ENCODE measurements around the gene PCBP3. TPM values are rescaled to one million over a fixed set of nuclear protein-coding genes. Genes with fewer than 3 reads are reported as not detected.

PCBP3 gene
- total RNA-seq, 4 donors from 2014 or later = 0.77 to 8.6 (median 3.2) TPM; not detected in 1

GRCh38 chr21:45764792-45765191 is 121.3 kb downstream of the PCBP3 start:
- Histone ChIP-seq H3K4me1 (no peaks in the 10 kb centered on the region), H3K36me3 (no peaks in the 10 kb centered on the region), H3K27ac (no peak overlapping the region), H3K27me3 (no peaks in the 10 kb centered on the region), H3K4me3 (no peak overlapping the region), H3K9me3 (no peaks in the 10 kb centered on the region)
- DNase-seq = no peak
- TF ChIP-seq CTCF (IDR thresholded peaks at IDR 0.05) (no peak), POLR2A (IDR thresholded peaks at IDR 0.05) (no peak)
- intact Hi-C loops (cut with DNase I; ENCODE audit: low total_unique reads) = no loop called here

- H3K27me3 ChIP-seq = no peaks in the 10 kb centered on the region
- H3K4me3 ChIP-seq = no peak overlapping the region
- no peak for DNase-seq
- no peaks in the 10 kb centered on the region for H3K9me3 ChIP-seq
- no peak overlapping the region for H3K27ac ChIP-seq
- no peaks in the 10 kb centered on the region for H3K4me1 ChIP-seq
- TF ChIP-seq CTCF (IDR thresholded peaks at IDR 0.05) (no peak), POLR2A (IDR thresholded peaks at IDR 0.05) (no peak)
- no peaks in the 10 kb centered on the region for H3K36me3 ChIP-seq
- intact Hi-C loops (cut with DNase I; ENCODE audit: low total_unique reads) = no loop called here
Measured at GRCh38 chr21:45765375-45765774, 121.8 kb downstream of the PCBP3 start.

GRCh38 chr21:45766055-45766454 is 122.5 kb downstream of the PCBP3 start:
- no peaks in the 10 kb centered on the region for H3K27me3 ChIP-seq
- H3K9me3 ChIP-seq = no peaks in the 10 kb centered on the region

GRCh38 chr21:45766501-45766900 is 123.0 kb downstream of the PCBP3 start:
- intact Hi-C loops (cut with DNase I; ENCODE audit: low total_unique reads) = no loop called here
- H3K36me3 ChIP-seq = no peaks in the 10 kb centered on the region
- TF ChIP-seq POLR2A (IDR thresholded peaks at IDR 0.05) = no peak
- TF ChIP-seq CTCF (IDR thresholded peaks at IDR 0.05) = no peak
- H3K4me3 ChIP-seq = no peak overlapping the region
- H3K9me3 ChIP-seq = no peaks in the 10 kb centered on the region
- no peak overlapping the region for H3K27ac ChIP-seq
- H3K27me3 ChIP-seq = no peaks in the 10 kb centered on the region
- DNase-seq = no peak
- no peaks in the 10 kb centered on the region for H3K4me1 ChIP-seq

More at GRCh38 chr21:45766055-45766454, 122.5 kb downstream of the PCBP3 start:
- H3K4me3 ChIP-seq = no peak overlapping the region
- H3K4me1 ChIP-seq = no peaks in the 10 kb centered on the region
- no peaks in the 10 kb centered on the region for H3K36me3 ChIP-seq
- no peak for DNase-seq
- TF ChIP-seq POLR2A (IDR thresholded peaks at IDR 0.05) (no peak), CTCF (IDR thresholded peaks at IDR 0.05) (no peak)
- no peak overlapping the region for H3K27ac ChIP-seq
- intact Hi-C loops (cut with DNase I; ENCODE audit: low total_unique reads) = no loop called here

- Histone ChIP-seq H3K27ac (no peak overlapping the region), H3K9me3 (no peaks in the 10 kb centered on the region), H3K4me3 (no peak overlapping the region), H3K27me3 (no peaks in the 10 kb centered on the region), H3K4me1 (no peaks in the 10 kb centered on the region), H3K36me3 (no peaks in the 10 kb centered on the region)
- intact Hi-C loops (cut with DNase I; ENCODE audit: low total_unique reads) = no loop called here
- no peak for DNase-seq
- TF ChIP-seq POLR2A (IDR thresholded peaks at IDR 0.05) (no peak), CTCF (IDR thresholded peaks at IDR 0.05) (no peak)
Measured at GRCh38 chr21:45767071-45768006, 123.8 kb downstream of the PCBP3 start.
